ENCODE data around the gene SCN1B. TPM values are rescaled to one million over a fixed set of nuclear protein-coding genes. Genes with fewer than 3 reads are reported as not detected.
A peak's percentile ranks its signal among the peaks of the same experiment; 100 is the strongest.
"Not testable (repeated sequence)": the region's sequence is repeated elsewhere in the genome, so short reads cannot be mapped to it uniquely, and the experiment has no call there.

The SCN1B gene
- total and polyA plus RNA-seq, 9 donors: 0.83 to 13.9 (median 5.7) TPM

- Histone ChIP-seq H3K36me3 (no peaks in the 10 kb centered on the region), H3K27ac (peak overlapping the region in 1 of 2 donors; percentile 58), H3K27me3 (no peaks in the 10 kb centered on the region), H3K9me3 (no peaks in the 10 kb centered on the region), H3K4me3 (no peak overlapping the region), H3K4me1 (ENCODE audit: insufficient read depth) (peaks cover 23% of the 10 kb centered on the region)
- intact Hi-C loops (cut with DNase I): no loop called here
- no peak for DNase-seq
- TF ChIP-seq POLR2A (IDR thresholded peaks at IDR 0.05): no peak
- no peak for TF ChIP-seq EP300 (IDR thresholded peaks at IDR 0.05)
- TF ChIP-seq CTCF (IDR thresholded peaks at IDR 0.05): no peak
- WGBS, 3 donors: 89 to 93% (median 90%) methylated on average over 8 of the region's 8 CpGs
These were observed 34.7 kb upstream of the SCN1B start for GRCh38 chr19:34995551-34995950.

GRCh38 chr19:34997071-34997617 is 33.1 kb upstream of the SCN1B start:
- intact Hi-C loops (cut with DNase I): no loop called here
- H3K9me3 ChIP-seq: no peaks in the 10 kb centered on the region
- no peaks in the 10 kb centered on the region for H3K27me3 ChIP-seq
- DNase-seq: no peak
- WGBS, 3 donors: 8 to 27% (median 22%) methylated on average over 8 of the region's 8 CpGs
- no peak for TF ChIP-seq POLR2A (IDR thresholded peaks at IDR 0.05)
- peak overlapping the region; percentile 51 to 97 for H3K27ac ChIP-seq
- H3K36me3 ChIP-seq: no peaks in the 10 kb centered on the region
- peaks cover 23% of the 10 kb centered on the region for H3K4me1 ChIP-seq (ENCODE audit: insufficient read depth)
- H3K4me3 ChIP-seq: no peak overlapping the region

GRCh38 chr19:34998224-34998623 is 32.0 kb upstream of the SCN1B start:
- Histone ChIP-seq H3K4me1 (ENCODE audit: insufficient read depth) (peaks cover 29% of the 10 kb centered on the region), H3K27ac (peak overlapping the region; percentile 97 to 99)
- H3K4me3 ChIP-seq; intact Hi-C loops (cut with DNase I); DNase-seq; H3K27me3 ChIP-seq; H3K9me3 ChIP-seq; H3K36me3 ChIP-seq: not testable (repeated sequence)
- WGBS, 3 donors: 91 to 94% (median 92%) methylated on average over 7 of the region's 7 CpGs

GRCh38 chr19:34998777-34999497 is 31.3 kb upstream of the SCN1B start:
- Histone ChIP-seq H3K9me3 (no peaks in the 10 kb centered on the region), H3K4me1 (ENCODE audit: insufficient read depth) (peaks cover 31% of the 10 kb centered on the region), H3K36me3 (no peaks in the 10 kb centered on the region), H3K27ac (peak overlapping the region; percentile 97 to 99), H3K27me3 (no peaks in the 10 kb centered on the region), H3K4me3 (peak overlapping the region; percentile 91)
- WGBS, 3 donors: 39 to 41% (median 41%) methylated on average over 13 of the region's 13 CpGs
- DNase-seq: peak in 2 of 5 donors; percentile 31 to 54
- no peak for TF ChIP-seq EP300 (IDR thresholded peaks at IDR 0.05)
- no peak for TF ChIP-seq CTCF (IDR thresholded peaks at IDR 0.05)
- no peak for TF ChIP-seq POLR2A (IDR thresholded peaks at IDR 0.05)
- intact Hi-C loops (cut with DNase I): no loop called here

- peaks cover 28% of the 10 kb centered on the region for H3K4me1 ChIP-seq (ENCODE audit: insufficient read depth)
- TF ChIP-seq CTCF (IDR thresholded peaks at IDR 0.05) (no peak), POLR2A (IDR thresholded peaks at IDR 0.05) (peak; percentile 87), EP300 (IDR thresholded peaks at IDR 0.05) (peak; percentile 76)
- peak within 1 kb of the TSS; percentile 97 to 99 for H3K27ac ChIP-seq
- peak; percentile 88 to 93 (median 92) for DNase-seq
- 1% methylated on average over 43 to 45 of the region's 45 CpGs for WGBS, 3 donors
- H3K9me3 ChIP-seq: no peaks in the 10 kb centered on the region
- peak within 1 kb of the TSS; percentile 91 for H3K4me3 ChIP-seq
- intact Hi-C loops (cut with DNase I): no loop called here
- no peaks in the 10 kb centered on the region for H3K36me3 ChIP-seq
- H3K27me3 ChIP-seq: no peaks in the 10 kb centered on the region
These were observed 30.6 kb upstream of the SCN1B start, which contains the start of gene GRAMD1A for GRCh38 chr19:34999498-35000337. TSS of gene GRAMD1A (plus strand) at chr19:35000323. CDS start at chr19:35000479, 156 bp downstream.
